SK-N-SH (cell line): ENCODE data around the gene SHANK1. TPM values are rescaled to one million over a fixed set of nuclear protein-coding genes. Genes with fewer than 3 reads are reported as not detected.

Experiments
- CTCF ChIA-PET: fragments of 300-600, 350-600 bp; formaldehyde crosslinking; extraction: SDS; loops from one replicate; lab custom pipeline; 2021; lab: Yijun Ruan, JAX
- POLR2A ChIA-PET: fragments of 350-600 bp; sonication (Branson Sonifier 250); formaldehyde crosslinking; extraction: SDS; loops from one replicate; lab custom pipeline; 2020; ENCODE audit warnings: antibody characterized with exemption, inconsistent platforms; lab: Yijun Ruan, JAX
- DNase-seq: peaks from one replicate; pipeline ENCODE4 v3.0.0; 2012
- H2AFZ ChIP-seq: fragments of 200-600 bp; sonication (generic); 2 replicates; pipeline ENCODE4 v1.8.1; 2016; ENCODE audit warnings: antibody characterized with exemption, mild to moderate bottlenecking, low read depth
- H3F3A ChIP-seq: fragments of 200-600 bp; sonication (generic); replicated peaks from 2 replicates; pipeline ENCODE3; 2016; ENCODE audit warnings: antibody characterized with exemption, mild to moderate bottlenecking; ENCODE audit not compliant: insufficient read depth
- H3K27ac ChIP-seq, 2 experiments: fragments of 200-500 bp in 1 of 2; fragments of 200-600 bp in 1 of 2; sonication (Bioruptor generic) in 1 of 2; sonication (generic), shearing (Covaris generic) in 1 of 2; 2 replicates each; pipeline versions ENCODE4 v1.5.1 to v1.6.1; 2014 to 2016; ENCODE audit warnings: low read depth in 2 of 2, inconsistent platforms in 1 of 2, low read length in 1 of 2, mild to moderate bottlenecking in 1 of 2, mixed read lengths in 1 of 2
- H3K27me3 ChIP-seq: fragments of 200-600 bp; sonication (generic), shearing (Covaris generic); 2 replicates; pipeline ENCODE4 v1.6.1; 2016; ENCODE audit warnings: mixed run types; ENCODE audit not compliant: insufficient read depth
- H3K36me3 ChIP-seq, 2 experiments: fragments of 200-500 bp in 1 of 2; fragments of 200-600 bp in 1 of 2; sonication (Bioruptor generic) in 1 of 2; sonication (generic) in 1 of 2; replicated peaks in 1 of 2; 2 replicates each; pipeline versions ENCODE3 to v1.5.1; 2014 to 2016; ENCODE audit warnings: low read length in 1 of 2, mild to moderate bottlenecking in 1 of 2; ENCODE audit not compliant: insufficient read depth in 2 of 2, control insufficient read depth in 1 of 2
- H3K4me1 ChIP-seq, 2 experiments: fragments of 200-500 bp in 1 of 2; fragments of 200-600 bp in 1 of 2; sonication (Bioruptor generic) in 1 of 2; sonication (generic), shearing (Covaris generic) in 1 of 2; 2 replicates each; pipeline versions ENCODE4 v1.5.1 to v1.6.1; 2014 to 2016; ENCODE audit warnings: low read depth in 1 of 2, low read length in 1 of 2, mixed run types in 1 of 2; ENCODE audit not compliant: insufficient read depth in 2 of 2, control insufficient read depth in 1 of 2
- H3K4me2 ChIP-seq: fragments of 200-600 bp; sonication (generic), shearing (Covaris generic); 2 replicates; pipeline ENCODE4 v1.6.1; 2017; ENCODE audit warnings: mixed run types
- H3K4me3 ChIP-seq, 2 experiments: fragments of 200-500 bp in 1 of 2; fragments of 200-600 bp in 1 of 2; sonication (Bioruptor generic) in 1 of 2; sonication (generic), shearing (Covaris generic) in 1 of 2; 2 replicates each; pipeline versions ENCODE4 v1.5.1 to v1.8.1; 2014 to 2016; ENCODE audit warnings: low read depth in 2 of 2, inconsistent platforms in 1 of 2, low read length in 1 of 2, mild to moderate bottlenecking in 1 of 2, mixed read lengths in 1 of 2, moderate library complexity in 1 of 2
- H3K79me2 ChIP-seq: fragments of 200-600 bp; sonication (generic); 2 replicates; pipeline ENCODE4 v1.8.1; 2017; ENCODE audit warnings: mild to moderate bottlenecking; ENCODE audit not compliant: insufficient read depth
- H3K9ac ChIP-seq: fragments of 200-600 bp; sonication (generic); 2 replicates; pipeline ENCODE4 v1.6.1; 2017; ENCODE audit warnings: mixed run types
- H3K9me2 ChIP-seq: fragments of 200-600 bp; sonication (generic); 2 replicates; pipeline ENCODE4 v1.6.1; 2017; ENCODE audit warnings: mixed run types
- H3K9me3 ChIP-seq: fragments of 200-600 bp; sonication (generic); 2 replicates; pipeline ENCODE4 v1.6.1; 2017; ENCODE audit warnings: mixed run types, mild to moderate bottlenecking, moderate library complexity
- H4K20me1 ChIP-seq: fragments of 200-600 bp; sonication (generic); 2 replicates; pipeline ENCODE4 v1.6.1; 2017; ENCODE audit warnings: mild to moderate bottlenecking, mixed run types; ENCODE audit not compliant: insufficient read depth
- CTCF ChIP-seq: fragments of 200-600 bp; sonication (generic); IDR thresholded peaks from 2 replicates; pipeline ENCODE4 v1.6.1; 2017; ENCODE audit warnings: antibody characterized with exemption, mild to moderate bottlenecking, moderate library complexity
- EZH2phosphoT487 ChIP-seq: fragments of 200-600 bp; sonication (generic); IDR thresholded peaks from 2 replicates; pipeline ENCODE4 v1.6.1; 2017; ENCODE audit warnings: low read depth, mixed run types, mild to moderate bottlenecking, antibody characterized with exemption, moderate library complexity, borderline replicate concordance
- GATA2 ChIP-seq: sonication (generic); formaldehyde crosslinking; IDR thresholded peaks from 2 replicates; pipeline ENCODE4 v1.5.0; 2020; ENCODE audit warnings: mild to moderate bottlenecking, missing genetic modification reagents
- JUND ChIP-seq: IDR thresholded peaks from 2 replicates; pipeline ENCODE4 v1.4.0; 2012
- MAX ChIP-seq: IDR thresholded peaks from 2 replicates; pipeline ENCODE4 v1.4.0; 2012; ENCODE audit warnings: low read depth
- NFIC ChIP-seq: IDR thresholded peaks from 2 replicates; pipeline ENCODE4 v1.4.0; 2012; ENCODE audit warnings: borderline replicate concordance
- SIN3A ChIP-seq: IDR thresholded peaks from 2 replicates; pipeline ENCODE4 v1.6.1; 2012; ENCODE audit warnings: low read depth, mild to moderate bottlenecking, low read length, moderate library complexity, borderline replicate concordance
- SMC3 ChIP-seq: IDR thresholded peaks from 2 replicates; pipeline ENCODE4 v1.6.1; 2012; ENCODE audit warnings: low read depth, low read length, improper control_type of control experiment
- YY1 ChIP-seq: IDR thresholded peaks from 2 replicates; pipeline ENCODE4 v1.4.0; 2012; ENCODE audit warnings: low read depth, mild to moderate bottlenecking
- WGBS: methylation state at CpG from one replicate; pipeline ENCODE4 v1.1.6; 2017; ENCODE audit warnings: low lambda C conversion rate; 5-methylcytosine and 5-hydroxymethylcytosine counted together
- polyA plus RNA-seq, 3 experiments: library from polyadenylated mRNA; depleted of rRNA; stranded (reverse); fragments of >200 nt; gene quantifications; 2 replicates each; pipeline ENCODE4 v1.2.3, GENCODE V29; 2012
- TF ChIP-seq, protein P1 (sequence below): IDR thresholded peaks from 2 replicates; pipeline ENCODE4 v1.6.1; 2012; ENCODE audit warnings: mild to moderate bottlenecking, low read depth, low read length, moderate library complexity
- TF ChIP-seq, protein P2 (sequence below): IDR thresholded peaks from 2 replicates; pipeline ENCODE4 v1.4.0; 2012; ENCODE audit warnings: low read depth, borderline replicate concordance

SHANK1 gene
- polyA plus RNA-seq, 1 of the 3 experiments (the other 2 are of a cell fraction): 0.28 TPM

GRCh38 chr19:50697414-50698124, 22.0 kb downstream of the SHANK1 start:
- no peak overlapping the region for H2AFZ ChIP-seq
- 0 out of 2 replicates have a peak, but pooled peaks cover 3% of the 10 kb centered on the region for H4K20me1 ChIP-seq
- no peaks in the 10 kb centered on the region for H3K9me2 ChIP-seq
- no peaks in the 10 kb centered on the region for H3K9me3 ChIP-seq
- H3K4me2 ChIP-seq: no peak overlapping the region
- TF ChIP-seq MAX (no peak), GATA2 (CRISPR knock-in tag) (no peak), JUND (no peak), CTCF (no peak), SIN3A (no peak), EZH2phosphoT487 (no peak), YY1 (no peak), NFIC (no peak), SMC3 (no peak)
- TF ChIP-seq, protein P1, sequence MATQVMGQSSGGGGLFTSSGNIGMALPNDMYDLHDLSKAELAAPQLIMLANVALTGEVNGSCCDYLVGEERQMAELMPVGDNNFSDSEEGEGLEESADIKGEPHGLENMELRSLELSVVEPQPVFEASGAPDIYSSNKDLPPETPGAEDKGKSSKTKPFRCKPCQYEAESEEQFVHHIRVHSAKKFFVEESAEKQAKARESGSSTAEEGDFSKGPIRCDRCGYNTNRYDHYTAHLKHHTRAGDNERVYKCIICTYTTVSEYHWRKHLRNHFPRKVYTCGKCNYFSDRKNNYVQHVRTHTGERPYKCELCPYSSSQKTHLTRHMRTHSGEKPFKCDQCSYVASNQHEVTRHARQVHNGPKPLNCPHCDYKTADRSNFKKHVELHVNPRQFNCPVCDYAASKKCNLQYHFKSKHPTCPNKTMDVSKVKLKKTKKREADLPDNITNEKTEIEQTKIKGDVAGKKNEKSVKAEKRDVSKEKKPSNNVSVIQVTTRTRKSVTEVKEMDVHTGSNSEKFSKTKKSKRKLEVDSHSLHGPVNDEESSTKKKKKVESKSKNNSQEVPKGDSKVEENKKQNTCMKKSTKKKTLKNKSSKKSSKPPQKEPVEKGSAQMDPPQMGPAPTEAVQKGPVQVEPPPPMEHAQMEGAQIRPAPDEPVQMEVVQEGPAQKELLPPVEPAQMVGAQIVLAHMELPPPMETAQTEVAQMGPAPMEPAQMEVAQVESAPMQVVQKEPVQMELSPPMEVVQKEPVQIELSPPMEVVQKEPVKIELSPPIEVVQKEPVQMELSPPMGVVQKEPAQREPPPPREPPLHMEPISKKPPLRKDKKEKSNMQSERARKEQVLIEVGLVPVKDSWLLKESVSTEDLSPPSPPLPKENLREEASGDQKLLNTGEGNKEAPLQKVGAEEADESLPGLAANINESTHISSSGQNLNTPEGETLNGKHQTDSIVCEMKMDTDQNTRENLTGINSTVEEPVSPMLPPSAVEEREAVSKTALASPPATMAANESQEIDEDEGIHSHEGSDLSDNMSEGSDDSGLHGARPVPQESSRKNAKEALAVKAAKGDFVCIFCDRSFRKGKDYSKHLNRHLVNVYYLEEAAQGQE: no peak
- TF ChIP-seq, protein P2, sequence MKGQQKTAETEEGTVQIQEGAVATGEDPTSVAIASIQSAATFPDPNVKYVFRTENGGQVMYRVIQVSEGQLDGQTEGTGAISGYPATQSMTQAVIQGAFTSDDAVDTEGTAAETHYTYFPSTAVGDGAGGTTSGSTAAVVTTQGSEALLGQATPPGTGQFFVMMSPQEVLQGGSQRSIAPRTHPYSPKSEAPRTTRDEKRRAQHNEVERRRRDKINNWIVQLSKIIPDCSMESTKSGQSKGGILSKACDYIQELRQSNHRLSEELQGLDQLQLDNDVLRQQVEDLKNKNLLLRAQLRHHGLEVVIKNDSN: no peak
- H3K36me3 ChIP-seq: no peaks in the 10 kb centered on the region
- WGBS: 61% methylated on average over 12 of the region's 13 CpGs
- peaks cover 19% of the 10 kb centered on the region for H3K27me3 ChIP-seq
- H3K9ac ChIP-seq: no peak overlapping the region
- H3K4me3 ChIP-seq: no peak overlapping the region
- peaks cover 0 to 8% of the 10 kb centered on the region in 2 experiments; a peak in 1 of 4 replicates for H3K4me1 ChIP-seq
- H3F3A ChIP-seq: no peaks in the 10 kb centered on the region
- H3K79me2 ChIP-seq: no peaks in the 10 kb centered on the region
- H3K27ac ChIP-seq: no peak overlapping the region
- ChIA-PET POLR2A (interaction anchor here (0.6 kb wide), 1 partner anchor 32 kb away, joined by 3 read pairs; no protein-coding TSS in a partner anchor), CTCF (interaction anchor here (0.8 to 4.0 kb wide), 5 partner anchors 8 to 86 kb away, joined by 3 to 20 read pairs (median 15); no protein-coding TSS in a partner anchor)
- no peak for DNase-seq
